Measurements from ENCODE around the gene RAD21L1.

RAD21L1 gene

DNA sequence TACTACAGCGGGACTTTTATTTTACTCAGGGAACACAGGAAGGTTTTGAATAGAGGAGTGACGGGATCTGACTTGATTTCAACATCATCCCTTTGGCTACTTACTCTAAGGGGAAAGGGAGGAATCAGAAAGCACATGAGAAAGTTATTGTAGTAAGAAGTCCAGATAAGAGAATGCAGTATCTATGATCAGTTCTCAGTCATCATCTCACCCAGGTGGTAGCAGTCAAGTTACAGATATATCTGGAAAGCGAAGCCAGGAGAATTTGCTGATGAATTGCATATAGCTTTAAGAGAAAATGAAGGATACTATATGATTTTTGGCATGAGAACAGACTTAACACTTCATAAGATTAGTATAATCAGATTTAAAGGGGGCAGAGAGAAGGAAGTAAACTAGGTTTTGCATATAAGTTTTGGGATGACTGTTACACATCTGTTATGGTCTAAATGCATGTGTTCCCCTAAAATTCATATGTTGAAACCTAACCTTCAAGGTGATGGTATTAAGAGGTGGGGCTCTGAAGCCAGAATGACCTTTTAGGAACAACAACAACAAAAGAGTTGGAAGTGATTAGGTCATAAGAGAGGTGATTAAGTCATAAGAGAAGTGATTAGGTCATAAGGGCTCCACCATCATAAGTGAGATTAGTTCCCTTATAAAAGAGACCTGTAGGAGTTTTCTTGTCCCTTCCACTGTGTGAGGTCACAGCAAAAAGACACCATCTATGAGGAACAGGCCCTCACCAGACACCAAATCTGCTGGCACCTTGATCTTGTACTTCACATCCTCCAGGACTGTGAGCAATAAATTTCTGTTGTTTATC, 6.7 kb downstream of the RAD21L1 start:
- H3K36me3 ChIP-seq (ENCODE audit: control insufficient read depth, low read length): no peaks in the 10 kb centered on the region
- H3K4me1 ChIP-seq (ENCODE audit: control insufficient read depth, low read length): no peaks in the 10 kb centered on the region
- H3F3A ChIP-seq (ENCODE audit: control insufficient read depth, insufficient read depth): no peaks in the 10 kb centered on the region
- H4K20me1 ChIP-seq (ENCODE audit: control insufficient read depth, insufficient read depth, low read depth, low read length): no peaks in the 10 kb centered on the region
- H3K9me3 ChIP-seq (ENCODE audit: control insufficient read depth, insufficient read depth, low read length): no peaks in the 10 kb centered on the region
- H3K27ac ChIP-seq (ENCODE audit: low read depth, low read length): no peak overlapping the region
- H3K4me3 ChIP-seq (ENCODE audit: low read length): no peak overlapping the region
- no peak overlapping the region for H3K4me2 ChIP-seq (ENCODE audit: low read length)
- peaks cover 29% of the 10 kb centered on the region for H3K27me3 ChIP-seq (ENCODE audit: control insufficient read depth, low read length)
- H3K9me2 ChIP-seq (replicated peaks; ENCODE audit: control insufficient read depth, low read length): no peaks in the 10 kb centered on the region
- no peaks in the 10 kb centered on the region for H3K79me2 ChIP-seq (ENCODE audit: control insufficient read depth, low read length)
- TF ChIP-seq, protein P1, sequence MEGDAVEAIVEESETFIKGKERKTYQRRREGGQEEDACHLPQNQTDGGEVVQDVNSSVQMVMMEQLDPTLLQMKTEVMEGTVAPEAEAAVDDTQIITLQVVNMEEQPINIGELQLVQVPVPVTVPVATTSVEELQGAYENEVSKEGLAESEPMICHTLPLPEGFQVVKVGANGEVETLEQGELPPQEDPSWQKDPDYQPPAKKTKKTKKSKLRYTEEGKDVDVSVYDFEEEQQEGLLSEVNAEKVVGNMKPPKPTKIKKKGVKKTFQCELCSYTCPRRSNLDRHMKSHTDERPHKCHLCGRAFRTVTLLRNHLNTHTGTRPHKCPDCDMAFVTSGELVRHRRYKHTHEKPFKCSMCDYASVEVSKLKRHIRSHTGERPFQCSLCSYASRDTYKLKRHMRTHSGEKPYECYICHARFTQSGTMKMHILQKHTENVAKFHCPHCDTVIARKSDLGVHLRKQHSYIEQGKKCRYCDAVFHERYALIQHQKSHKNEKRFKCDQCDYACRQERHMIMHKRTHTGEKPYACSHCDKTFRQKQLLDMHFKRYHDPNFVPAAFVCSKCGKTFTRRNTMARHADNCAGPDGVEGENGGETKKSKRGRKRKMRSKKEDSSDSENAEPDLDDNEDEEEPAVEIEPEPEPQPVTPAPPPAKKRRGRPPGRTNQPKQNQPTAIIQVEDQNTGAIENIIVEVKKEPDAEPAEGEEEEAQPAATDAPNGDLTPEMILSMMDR (IDR thresholded peaks at IDR 0.05; ENCODE audit: low read depth, low read length, poor library complexity, severe bottlenecking): no peak
- TF ChIP-seq EZH2phosphoT487 (IDR thresholded peaks at IDR 0.05; ENCODE audit: borderline replicate concordance, low read length): no peak

DNA sequence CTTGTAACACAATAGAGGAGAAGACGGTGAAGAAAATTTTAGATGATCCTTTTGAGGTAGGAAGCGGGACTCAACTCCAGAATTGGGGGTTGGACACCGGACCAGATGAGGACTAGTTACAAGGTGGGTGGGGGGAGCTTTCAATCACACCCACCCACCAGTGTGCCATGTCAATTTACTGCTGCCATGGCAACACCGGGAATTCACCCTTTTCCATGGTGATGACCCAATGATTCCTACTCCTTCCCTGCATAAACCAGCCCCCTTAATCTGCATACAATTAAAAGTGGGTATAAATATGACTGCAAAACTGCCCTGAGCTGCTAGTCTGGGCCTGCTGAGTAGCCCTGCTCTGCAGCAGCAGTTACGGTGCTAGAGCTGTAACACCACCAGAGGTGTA, 14.7 kb downstream of the RAD21L1 start:
- no peak overlapping the region for H3K27ac ChIP-seq (ENCODE audit: low read depth, low read length)
- TF ChIP-seq, protein P1 (IDR thresholded peaks at IDR 0.05; ENCODE audit: low read depth, low read length, poor library complexity, severe bottlenecking): no peak
- TF ChIP-seq EZH2phosphoT487 (IDR thresholded peaks at IDR 0.05; ENCODE audit: borderline replicate concordance, low read length): no peak
- H4K20me1 ChIP-seq (ENCODE audit: control insufficient read depth, insufficient read depth, low read depth, low read length): no peaks in the 10 kb centered on the region
- no peaks in the 10 kb centered on the region for H3F3A ChIP-seq (ENCODE audit: control insufficient read depth, insufficient read depth)
- no peak overlapping the region for H3K4me3 ChIP-seq (ENCODE audit: low read length)
- no peak overlapping the region for H3K4me2 ChIP-seq (ENCODE audit: low read length)
- H3K36me3 ChIP-seq (ENCODE audit: control insufficient read depth, low read length): no peaks in the 10 kb centered on the region
- no peaks in the 10 kb centered on the region for H3K79me2 ChIP-seq (ENCODE audit: control insufficient read depth, low read length)
- H3K4me1 ChIP-seq (ENCODE audit: control insufficient read depth, low read length): no peaks in the 10 kb centered on the region
- H3K9me2 ChIP-seq (replicated peaks; ENCODE audit: control insufficient read depth, low read length): no peaks in the 10 kb centered on the region
- H3K9me3 ChIP-seq (ENCODE audit: control insufficient read depth, insufficient read depth, low read length): no peaks in the 10 kb centered on the region
- H3K27me3 ChIP-seq (ENCODE audit: control insufficient read depth, low read length): peaks cover 41% of the 10 kb centered on the region

DNA sequence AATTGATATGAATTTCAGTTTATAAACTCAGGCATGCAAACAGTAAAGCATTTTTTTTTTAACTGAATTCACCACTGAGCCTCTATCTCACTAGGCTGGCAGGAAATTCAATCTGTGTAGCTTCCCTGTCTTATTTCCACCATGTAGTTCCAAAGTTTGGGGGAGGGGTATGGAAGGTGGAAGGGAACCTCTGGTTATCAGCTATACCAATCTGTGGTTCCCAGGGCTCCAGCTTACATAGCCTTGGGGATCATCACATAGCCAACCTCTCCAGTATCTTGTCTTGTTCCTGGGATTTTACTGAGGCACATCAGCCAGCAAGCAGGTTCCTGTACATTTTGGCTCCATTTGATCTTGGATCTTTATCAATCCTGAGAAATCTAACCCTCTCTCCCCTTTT, 15.6 kb downstream of the RAD21L1 start:
- TF ChIP-seq, protein P1 (IDR thresholded peaks at IDR 0.05; ENCODE audit: low read depth, low read length, poor library complexity, severe bottlenecking): no peak
- no peak for TF ChIP-seq EZH2phosphoT487 (IDR thresholded peaks at IDR 0.05; ENCODE audit: borderline replicate concordance, low read length)
- no peak overlapping the region for H3K4me3 ChIP-seq (ENCODE audit: low read length)
- no peaks in the 10 kb centered on the region for H3K79me2 ChIP-seq (ENCODE audit: control insufficient read depth, low read length)
- peaks cover 42% of the 10 kb centered on the region for H3K27me3 ChIP-seq (ENCODE audit: control insufficient read depth, low read length)
- H3K9me2 ChIP-seq (replicated peaks; ENCODE audit: control insufficient read depth, low read length): no peaks in the 10 kb centered on the region
- H3F3A ChIP-seq (ENCODE audit: control insufficient read depth, insufficient read depth): no peaks in the 10 kb centered on the region
- no peak overlapping the region for H3K27ac ChIP-seq (ENCODE audit: low read depth, low read length)
- no peaks in the 10 kb centered on the region for H3K36me3 ChIP-seq (ENCODE audit: control insufficient read depth, low read length)
- H4K20me1 ChIP-seq (ENCODE audit: control insufficient read depth, insufficient read depth, low read depth, low read length): no peaks in the 10 kb centered on the region
- H3K9me3 ChIP-seq (ENCODE audit: control insufficient read depth, insufficient read depth, low read length): no peaks in the 10 kb centered on the region
- H3K4me2 ChIP-seq (ENCODE audit: low read length): no peak overlapping the region
- H3K4me1 ChIP-seq (ENCODE audit: control insufficient read depth, low read length): no peaks in the 10 kb centered on the region

Data from DOHH2 (cell line).